IMR-90 (cell line): ENCODE data around the gene CFAP90. TPM values are rescaled to one million over a fixed set of nuclear protein-coding genes. Genes with fewer than 3 reads are reported as not detected.

Experiments used
- ATAC-seq: fragments of 200-7000 bp; cut with Tn5 transposase; 2 replicates; pipeline ENCODE4 v1.9.1; 2020; ENCODE audit warnings: low read depth, mild to moderate bottlenecking, moderate library complexity
- BruUV-seq: library from RNA; stranded (reverse); fragments of 400-500 nt; replicated peaks from 2 replicates; lab custom pipeline; 2021; lab: Mats Ljungman, UMichigan
- CTCF ChIA-PET: fragments of 300-600 bp; formaldehyde crosslinking; extraction: SDS; loops from one replicate; lab custom pipeline; 2021; ENCODE audit warnings: antibody characterized with exemption; lab: Yijun Ruan, JAX
- POLR2A ChIA-PET: fragments of 300-600 bp; sonication (Branson Sonifier 250); formaldehyde crosslinking; loops from one replicate; lab custom pipeline; 2022; ENCODE audit warnings: antibody characterized with exemption; ENCODE audit not compliant: unreplicated experiment; lab: Charles Lee
- DNase-seq: peaks from one replicate; pipeline ENCODE4 v3.0.0; 2013
- H2AFZ ChIP-seq: replicated peaks from 2 replicates; pipeline ENCODE3; 2013; ENCODE audit warnings: low read length, mild to moderate bottlenecking; ENCODE audit not compliant: poor library complexity
- H2AK5ac ChIP-seq: 2 replicates; pipeline ENCODE4 v1.6.1; 2013; ENCODE audit warnings: low read depth, low read length, inconsistent platforms
- H2AK9ac ChIP-seq: replicated peaks from 2 replicates; pipeline ENCODE3; 2013; ENCODE audit warnings: mild to moderate bottlenecking, low read depth, low read length, moderate library complexity; ENCODE audit not compliant: poor library complexity
- H2BK120ac ChIP-seq: 2 replicates; pipeline ENCODE4 v1.6.1; 2013; ENCODE audit warnings: low read depth, low read length, inconsistent platforms
- H2BK15ac ChIP-seq: 3 replicates; pipeline ENCODE4 v1.6.1; 2013; ENCODE audit warnings: low read depth, low read length, inconsistent platforms
- H2BK20ac ChIP-seq: 2 replicates; pipeline ENCODE4 v1.6.1; 2013; ENCODE audit warnings: low read depth, mild to moderate bottlenecking, inconsistent platforms, low read length, moderate library complexity
- H2BK5ac ChIP-seq: 2 replicates; pipeline ENCODE4 v1.6.1; 2013; ENCODE audit warnings: mild to moderate bottlenecking, low read depth, low read length, inconsistent platforms; ENCODE audit not compliant: poor library complexity, severe bottlenecking
- H3K14ac ChIP-seq: replicated peaks from 2 replicates; pipeline ENCODE4 v1.6.1; 2013; ENCODE audit warnings: low read depth, low read length, inconsistent platforms
- H3K18ac ChIP-seq: 2 replicates; pipeline ENCODE4 v1.6.1; 2013; ENCODE audit warnings: low read depth, low read length, control low read depth
- H3K23ac ChIP-seq: 2 replicates; pipeline ENCODE4 v1.6.1; 2013; ENCODE audit warnings: low read depth, low read length, inconsistent platforms
- H3K27ac ChIP-seq: 2 replicates; pipeline ENCODE4 v1.5.1; 2013; ENCODE audit warnings: mild to moderate bottlenecking, control low read depth, low read length; ENCODE audit not compliant: insufficient read depth
- H3K27me3 ChIP-seq: 2 replicates; pipeline ENCODE4 v1.6.1; 2013; ENCODE audit warnings: low read length; ENCODE audit not compliant: control insufficient read depth, insufficient read depth
- H3K36me3 ChIP-seq: 2 replicates; pipeline ENCODE4 v1.6.1; 2013; ENCODE audit warnings: low read length, mixed read lengths; ENCODE audit not compliant: control insufficient read depth, insufficient read depth
- H3K4ac ChIP-seq: 2 replicates; pipeline ENCODE4 v1.6.1; 2013; ENCODE audit warnings: low read depth, low read length, inconsistent platforms
- H3K4me1 ChIP-seq: 2 replicates; pipeline ENCODE4 v1.6.1; 2013; ENCODE audit warnings: low read length, mixed read lengths; ENCODE audit not compliant: control insufficient read depth, insufficient read depth
- H3K4me2 ChIP-seq: 2 replicates; pipeline ENCODE4 v1.6.1; 2013; ENCODE audit warnings: low read depth, mild to moderate bottlenecking, control low read depth, low read length, moderate library complexity
- H3K4me3 ChIP-seq: 2 replicates; pipeline ENCODE4 v1.5.1; 2013; ENCODE audit warnings: low read depth, mild to moderate bottlenecking, control low read depth, low read length, moderate library complexity; ENCODE audit not compliant: insufficient read depth
- H3K56ac ChIP-seq: 2 replicates; pipeline ENCODE4 v1.6.1; 2013; ENCODE audit warnings: low read length, inconsistent platforms; ENCODE audit not compliant: insufficient read depth; ENCODE audit errors: extremely low read depth
- H3K79me1 ChIP-seq, 2 experiments: 2 replicates each; pipeline ENCODE4 v1.6.1; 2013; ENCODE audit warnings: low read length in 2 of 2, inconsistent platforms in 1 of 2, low read depth in 1 of 2
- H3K9ac ChIP-seq: 2 replicates; pipeline ENCODE4 v1.6.1; 2013; ENCODE audit warnings: low read depth, low read length, control low read depth
- H3K9me1 ChIP-seq: 2 replicates; pipeline ENCODE4 v1.6.1; 2013; ENCODE audit warnings: low read length, inconsistent platforms; ENCODE audit not compliant: insufficient read depth
- H3K9me3 ChIP-seq: 2 replicates; pipeline ENCODE4 v1.6.1; 2013; ENCODE audit warnings: low read length; ENCODE audit not compliant: control insufficient read depth, insufficient read depth
- H4K20me1 ChIP-seq: 2 replicates; pipeline ENCODE4 v1.6.1; 2013; ENCODE audit warnings: low read length, inconsistent platforms; ENCODE audit not compliant: insufficient read depth
- H4K5ac ChIP-seq: 2 replicates; pipeline ENCODE4 v1.6.1; 2013; ENCODE audit warnings: mild to moderate bottlenecking, low read depth, low read length, control low read depth
- H4K8ac ChIP-seq, 2 experiments: 2 replicates each; pipeline ENCODE4 v1.6.1; 2013; ENCODE audit warnings: low read depth in 2 of 2, low read length in 2 of 2, control low read depth in 1 of 2, inconsistent platforms in 1 of 2
- H4K91ac ChIP-seq: 2 replicates; pipeline ENCODE4 v1.6.1; 2013; ENCODE audit warnings: low read depth, low read length, inconsistent platforms; ENCODE audit not compliant: insufficient read depth
- CEBPB ChIP-seq: IDR thresholded peaks from 2 replicates; pipeline ENCODE4 v1.6.1; 2012; ENCODE audit warnings: low read depth, low read length, improper control_type of control experiment
- FOS ChIP-seq: fragments of 150-350 bp; IDR thresholded peaks from 2 replicates; pipeline ENCODE4 v1.6.1; 2016; ENCODE audit warnings: low read depth, low read length
- NFE2L2 ChIP-seq: fragments of 150-350 bp; IDR thresholded peaks from 2 replicates; pipeline ENCODE4 v1.6.1; 2016; ENCODE audit warnings: low read depth, mild to moderate bottlenecking, low read length
- RFX5 ChIP-seq: IDR thresholded peaks from 2 replicates; pipeline ENCODE4 v1.8.0; 2012; ENCODE audit warnings: low read depth, mild to moderate bottlenecking, low read length, moderate library complexity
- WGBS, 2 experiments: methylation state at CpG; one replicate each; pipeline versions ENCODE4 v1.1.5 to v1.1.7; 2013; ENCODE audit warnings: missing lambda C conversion rate in 2 of 2; ENCODE audit not compliant: insufficient read length in 1 of 2; ENCODE audit errors: extremely low coverage in 2 of 2; 5-methylcytosine and 5-hydroxymethylcytosine counted together
- dilution Hi-C: fragments of 300-500 bp; cut with HindIII; formaldehyde crosslinking; loops from one replicate; pipeline ENCODE4 v1.14.3; 2018; ENCODE audit warnings: low sequenced_read_pairs; ENCODE audit not compliant: unreplicated experiment
- in situ Hi-C: fragments of 300-500 bp; cut with MboI; formaldehyde crosslinking; loops from 3 replicates; pipeline ENCODE4 v1.14.3; 2019; ENCODE audit warnings: low sequenced_read_pairs, inconsistent platforms, mixed read lengths
- intact Hi-C: fragments of 100-400 bp; cut with micrococcal nuclease; formaldehyde crosslinking; loops from 2 replicates; pipeline ENCODE4 v1.10.0; 2022
- polyA plus RNA-seq, 3 experiments: library from polyadenylated mRNA; depleted of rRNA; stranded (reverse); fragments of >200 nt; gene quantifications; 2 replicates each; pipeline ENCODE4 v1.2.3, GENCODE V29; 2012; ENCODE audit warnings: low replicate concordance in 1 of 3
- total RNA-seq: library from RNA; depleted of rRNA; stranded (reverse); fragments of >200 nt; gene quantifications from 2 replicates; pipeline ENCODE4 v1.2.3, GENCODE V29; 2012

The CFAP90 gene
- total and polyA plus RNA-seq, 2 of the 4 experiments (the other 2 are of a cell fraction) = 0.09 TPM; not detected in 1

- H2AFZ ChIP-seq = no peak overlapping the region
- H4K91ac ChIP-seq = no peak overlapping the region
- no CpG with 5 or more reads among the region's 3 CpGs for WGBS, 2 experiments
- no peak overlapping the region for H3K18ac ChIP-seq
- intact Hi-C loops (no loop called here), dilution Hi-C loops (no loop called here), in situ Hi-C loops (no loop called here)
- DNase-seq (no peak), ATAC-seq (no peak)
- no peak overlapping the region for H3K9ac ChIP-seq
- H4K5ac ChIP-seq = no peak overlapping the region
- no peaks in the 10 kb centered on the region; the same call in 1 of the 2 replicates for H4K20me1 ChIP-seq
- H3K56ac ChIP-seq = no peak overlapping the region
- no peak overlapping the region for H3K4me2 ChIP-seq
- no peak overlapping the region for H2BK5ac ChIP-seq
- H4K8ac ChIP-seq = no peak overlapping the region
- H2BK15ac ChIP-seq = no peak overlapping the region
- no peak overlapping the region for H3K27ac ChIP-seq
- H2BK20ac ChIP-seq = no peak overlapping the region
- peaks cover 5% of the 10 kb centered on the region for H3K36me3 ChIP-seq
- no peak overlapping the region for H3K14ac ChIP-seq
- H3K79me1 ChIP-seq = peaks cover 15 to 36% of the 10 kb centered on the region in 2 experiments
- no peak overlapping the region for H3K4me3 ChIP-seq
- H3K23ac ChIP-seq = no peak overlapping the region
- 0 out of 2 replicates have a peak, but pooled peaks cover 2% of the 10 kb centered on the region for H3K4me1 ChIP-seq
- no peak overlapping the region for H2BK120ac ChIP-seq
- CTCF ChIA-PET = interaction anchor here (0.5 kb wide), 1 partner anchor 1099 kb away, joined by 4 read pairs; no protein-coding TSS in a partner anchor
- no TSS peak for BruUV-seq
- no peak overlapping the region for H2AK5ac ChIP-seq
- H2AK9ac ChIP-seq = no peak overlapping the region
- TF ChIP-seq FOS (no peak), NFE2L2 (no peak), RFX5 (no peak), CEBPB (no peak)
- POLR2A ChIA-PET = no interaction called here
- no peaks in the 10 kb centered on the region for H3K9me3 ChIP-seq
- no peak overlapping the region for H3K4ac ChIP-seq
- peaks cover 2% of the 10 kb centered on the region; the same call in 1 of the 2 replicates for H3K9me1 ChIP-seq
- no peaks in the 10 kb centered on the region for H3K27me3 ChIP-seq
Observed at GRCh38 chr5:7867260-7867659, 16.3 kb upstream of the CFAP90 start.
